Neural progenitor cell (in vitro differentiated cells): ENCODE results near the gene IQCE.

Experiments
- CTCF ChIP-seq: fragments of 200-600 bp; sonication (generic); IDR thresholded peaks from 2 replicates; pipeline ENCODE4 v1.5.1; 2017; ENCODE audit warnings: antibody characterized with exemption, mild to moderate bottlenecking
- EZH2 ChIP-seq: fragments of 200-600 bp; sonication (generic); IDR thresholded peaks from 2 replicates; pipeline ENCODE4 v1.6.1; 2017; ENCODE audit warnings: antibody characterized with exemption, mild to moderate bottlenecking, moderate library complexity
- EZH2phosphoT487 ChIP-seq: fragments of 200-600 bp; sonication (generic); IDR thresholded peaks from 2 replicates; pipeline ENCODE4 v1.6.1; 2017; ENCODE audit warnings: antibody characterized with exemption

DNA sequence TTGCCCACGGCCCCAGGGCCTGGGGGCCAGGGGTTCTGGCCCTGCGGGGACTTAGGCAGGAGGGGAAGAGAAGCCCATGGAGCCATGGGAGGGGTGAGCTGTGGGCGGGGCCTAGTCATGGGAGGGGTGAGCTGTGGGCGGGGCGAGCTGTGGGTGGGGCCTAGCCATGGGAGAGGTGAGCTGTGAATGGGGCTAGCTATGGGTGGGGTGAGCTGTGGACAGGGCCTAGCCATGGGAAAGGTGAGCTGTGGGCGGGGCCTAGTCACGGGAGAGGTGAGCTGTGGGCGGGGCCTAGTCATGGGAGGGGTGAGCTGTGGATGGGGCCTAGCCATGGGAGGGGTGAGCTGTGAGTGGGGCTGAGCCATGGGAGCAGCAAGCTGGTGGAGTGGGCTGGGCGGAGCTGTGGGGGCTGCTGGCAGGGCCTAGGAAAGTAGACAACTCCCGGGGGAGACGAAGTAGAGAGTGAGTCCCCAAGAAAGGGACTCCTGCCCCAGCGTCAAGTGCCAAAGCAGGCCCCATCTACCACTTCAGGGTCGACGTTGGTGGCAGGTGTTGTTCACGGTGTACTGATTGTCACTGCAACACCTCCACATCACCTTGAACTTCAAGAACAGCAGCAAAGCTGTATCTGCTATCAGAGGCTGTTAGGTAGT lies 53.8 kb downstream of the IQCE start:
- TF ChIP-seq CTCF (no peak), EZH2phosphoT487 (no peak), EZH2 (no peak)
